Spinal cord (tissue), 10 donors: ENCODE measurements around the gene ARHGEF25. TPM values are rescaled to one million over a fixed set of nuclear protein-coding genes. Genes with fewer than 3 reads are reported as not detected.
A peak's percentile ranks its signal among the peaks of the same experiment; 100 is the strongest.

Source experiments
- DNase-seq, 6 donors: peaks; one replicate each; pipeline versions ENCODE4 v3.0.0 to v3.0.0-alpha.2; 2013 to 2015; ENCODE audit warnings: low spot score in 6 of 6, low read depth in 4 of 6
- H3K27ac ChIP-seq: one replicate; pipeline ENCODE4 v1.5.1; 2013; ENCODE audit warnings: low read depth, low read length, control low read depth
- H3K27me3 ChIP-seq: one replicate; pipeline ENCODE4 v1.6.1; 2013; ENCODE audit warnings: low read length; ENCODE audit not compliant: control insufficient read depth, insufficient read depth
- H3K36me3 ChIP-seq: one replicate; pipeline ENCODE4 v1.6.1; 2013; ENCODE audit warnings: low read length; ENCODE audit not compliant: control insufficient read depth, insufficient read depth
- H3K4me1 ChIP-seq: one replicate; pipeline ENCODE4 v1.6.1; 2013; ENCODE audit warnings: low read length; ENCODE audit not compliant: control insufficient read depth, insufficient read depth
- H3K4me3 ChIP-seq: one replicate; pipeline ENCODE4 v1.5.1; 2013; ENCODE audit warnings: low read depth, low read length, control low read depth
- H3K9me3 ChIP-seq: one replicate; pipeline ENCODE4 v1.6.1; 2013; ENCODE audit warnings: low read length; ENCODE audit not compliant: control insufficient read depth, insufficient read depth
- WGBS: methylation state at CpG from one replicate; pipeline ENCODE4 v1.1.5; 2013; ENCODE audit warnings: missing lambda C conversion rate; ENCODE audit not compliant: insufficient coverage; 5-methylcytosine and 5-hydroxymethylcytosine counted together
- polyA plus RNA-seq, 2 donors: library from polyadenylated mRNA; unstranded; fragments of 120-200 nt; gene quantifications; one replicate each; pipeline ENCODE4 v1.2.1, GENCODE V29; 2013; ENCODE audit not compliant: insufficient read length in 2 of 2
- total RNA-seq, 2 donors: library from RNA; depleted of rRNA in 1 of 2; stranded (reverse); fragments of 120-200 nt in 1 of 2; fragments of >200 nt in 1 of 2; gene quantifications; one replicate each; pipeline versions ENCODE4 v1.2.3 to v1.2.4, GENCODE V29; 2013 to 2014
- donor health status: healthy.

Gene ARHGEF25
- total and polyA plus RNA-seq, 4 donors = 27.2 to 61.9 (median 45.1) TPM

- Histone ChIP-seq H3K36me3 (peaks cover 27% of the 10 kb centered on the region), H3K27me3 (peaks cover 54% of the 10 kb centered on the region), H3K9me3 (no peaks in the 10 kb centered on the region), H3K4me1 (peaks cover 23% of the 10 kb centered on the region), H3K27ac (no peak overlapping the region), H3K4me3 (no peak overlapping the region)
- 27% methylated on average over 42 of the region's 46 CpGs for WGBS
- no peak for DNase-seq
These were observed 8.4 kb downstream of the ARHGEF25 start for GRCh38 chr12:57619434-57620244.

GRCh38 chr12:57620245-57620935 is 9.2 kb downstream of the ARHGEF25 start:
- Histone ChIP-seq H3K4me1 (peaks cover 23% of the 10 kb centered on the region), H3K27ac (no peak overlapping the region), H3K4me3 (no peak overlapping the region), H3K27me3 (peaks cover 59% of the 10 kb centered on the region), H3K9me3 (no peaks in the 10 kb centered on the region), H3K36me3 (peaks cover 23% of the 10 kb centered on the region)
- DNase-seq = no peak
- 19% methylated on average over 10 of the region's 13 CpGs for WGBS

DNA sequence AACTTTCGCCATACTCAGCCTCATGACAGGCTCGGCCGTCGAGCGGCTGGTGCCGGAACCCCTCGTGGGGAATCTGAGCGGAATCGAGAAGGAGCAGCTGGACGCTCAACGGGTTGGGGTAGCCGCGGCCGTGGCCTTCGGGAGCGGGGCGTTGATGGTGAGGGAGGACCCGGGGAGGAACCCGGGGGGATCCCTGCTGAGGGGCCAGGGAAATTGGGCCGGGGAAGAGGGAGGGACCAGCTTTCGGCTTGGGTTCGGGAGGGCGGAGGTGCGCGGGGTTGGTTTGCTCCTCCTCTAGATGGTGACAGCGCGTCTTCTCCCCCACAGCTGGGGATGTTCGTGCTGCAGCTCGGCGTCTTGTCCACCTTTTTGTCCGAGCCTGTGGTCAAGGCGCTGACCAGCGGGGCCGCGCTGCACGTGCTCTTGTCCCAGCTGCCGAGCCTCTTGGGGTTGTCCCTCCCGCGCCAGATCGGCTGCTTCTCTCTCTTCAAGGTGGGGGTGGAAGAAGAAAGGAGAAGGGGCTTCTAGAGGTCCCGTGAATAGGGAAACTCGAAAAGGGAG is 9.8 kb downstream of the ARHGEF25 start:
- Histone ChIP-seq H3K4me3 (peak overlapping the region; percentile 50), H3K27me3 (peaks cover 59% of the 10 kb centered on the region), H3K36me3 (peaks cover 20% of the 10 kb centered on the region), H3K4me1 (peaks cover 23% of the 10 kb centered on the region), H3K27ac (no peak overlapping the region), H3K9me3 (no peaks in the 10 kb centered on the region)
- 3% methylated on average over 42 of the region's 42 CpGs for WGBS
- DNase-seq = no peak

DNA sequence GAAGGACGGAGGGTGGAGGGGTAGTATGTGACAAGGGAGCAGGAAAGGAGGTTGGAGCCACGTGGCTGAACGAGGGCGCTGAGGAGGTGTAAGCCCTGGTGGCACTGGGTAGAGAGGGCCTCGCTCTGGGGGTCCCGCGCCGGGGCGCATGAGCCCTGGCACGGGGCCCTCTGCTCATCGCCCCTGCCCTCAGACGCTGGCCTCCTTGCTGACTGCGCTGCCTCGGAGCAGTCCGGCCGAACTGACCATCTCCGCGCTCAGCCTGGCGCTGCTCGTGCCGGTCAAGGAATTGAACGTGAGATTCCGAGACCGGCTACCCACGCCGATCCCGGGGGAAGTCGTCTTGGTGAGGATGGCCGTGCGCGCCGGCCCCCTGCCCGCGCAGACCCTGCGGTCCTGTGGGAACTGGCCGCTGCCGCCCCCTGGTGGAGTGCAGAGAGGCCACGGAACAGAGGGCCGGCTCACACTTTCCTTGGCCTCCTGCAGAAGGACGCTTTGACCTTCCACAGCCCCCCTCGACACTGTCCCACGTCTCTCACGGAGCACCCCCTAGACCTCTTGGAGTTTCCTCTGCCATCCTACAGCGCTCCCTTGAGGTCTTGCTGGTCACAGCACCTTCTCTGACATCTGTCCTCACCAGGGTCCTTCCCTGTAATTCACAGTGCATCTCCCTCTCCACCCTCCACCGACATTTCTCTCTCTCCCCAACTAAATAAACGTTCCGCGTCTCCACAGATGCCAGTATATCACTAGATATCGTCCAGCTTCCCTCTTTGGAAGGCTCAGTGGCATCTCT is 10.5 kb downstream of the ARHGEF25 start:
- peak in 2 of 6 donors; percentile 75 to 82 for DNase-seq
- H3K36me3 ChIP-seq = peaks cover 20% of the 10 kb centered on the region
- peaks cover 66% of the 10 kb centered on the region for H3K27me3 ChIP-seq

DNA sequence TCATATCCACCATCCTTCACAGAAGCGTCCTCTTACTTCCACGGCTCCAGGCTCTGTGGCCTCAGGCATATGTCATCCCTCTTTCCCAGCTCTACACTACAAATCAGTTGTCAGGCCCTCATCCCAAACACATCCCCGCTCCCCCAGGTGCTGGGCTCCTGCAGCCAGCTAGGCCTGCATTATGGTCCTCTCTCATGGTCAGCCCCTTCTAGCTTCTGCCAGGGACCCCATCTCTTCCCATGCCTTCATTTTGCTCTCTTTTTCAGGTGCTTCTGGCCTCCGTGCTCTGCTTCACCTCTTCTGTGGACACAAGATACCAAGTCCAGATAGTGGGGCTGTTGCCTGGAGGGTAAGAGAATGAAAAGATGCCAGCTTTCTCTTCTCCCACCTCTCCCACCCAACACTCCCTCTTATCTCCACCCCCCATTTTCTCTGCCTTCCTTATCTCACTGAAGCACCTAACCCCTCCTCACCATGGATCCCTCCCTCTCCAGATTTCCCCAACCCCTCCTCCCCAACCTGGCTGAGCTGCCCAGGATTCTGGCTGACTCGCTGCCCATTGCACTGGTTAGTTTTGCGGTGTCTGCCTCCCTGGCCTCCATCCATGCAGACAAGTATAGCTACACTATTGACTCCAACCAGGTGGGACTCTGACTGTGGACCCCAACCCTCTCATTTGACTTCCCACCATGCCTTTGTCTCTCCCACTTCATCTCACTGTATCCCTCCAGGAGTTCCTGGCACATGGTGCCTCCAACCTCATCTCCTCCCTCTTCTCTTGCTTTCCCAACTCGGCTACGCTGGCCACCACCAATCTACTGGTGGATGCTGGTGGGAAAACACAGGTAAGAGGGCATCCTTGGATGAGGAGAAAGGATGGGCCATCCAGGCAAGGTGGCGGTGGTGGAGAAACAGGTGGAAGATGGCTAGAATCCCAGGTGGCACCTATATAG is 11.3 kb downstream of the ARHGEF25 start:
- Histone ChIP-seq H3K27me3 (peaks cover 74% of the 10 kb centered on the region), H3K36me3 (peaks cover 24% of the 10 kb centered on the region), H3K4me1 (peaks cover 27% of the 10 kb centered on the region), H3K27ac (no peak overlapping the region), H3K4me3 (no peak overlapping the region), H3K9me3 (no peaks in the 10 kb centered on the region)
- WGBS = 79% methylated on average over 7 of the region's 9 CpGs
- no peak for DNase-seq

More for the DNA sequence above, 10.5 kb downstream of the ARHGEF25 start:
- no peaks in the 10 kb centered on the region for H3K9me3 ChIP-seq
- peak overlapping the region; percentile 50 for H3K4me3 ChIP-seq
- WGBS = 2% methylated on average over 49 of the region's 49 CpGs
- H3K27ac ChIP-seq = no peak overlapping the region
- H3K4me1 ChIP-seq = peaks cover 23% of the 10 kb centered on the region

DNA sequence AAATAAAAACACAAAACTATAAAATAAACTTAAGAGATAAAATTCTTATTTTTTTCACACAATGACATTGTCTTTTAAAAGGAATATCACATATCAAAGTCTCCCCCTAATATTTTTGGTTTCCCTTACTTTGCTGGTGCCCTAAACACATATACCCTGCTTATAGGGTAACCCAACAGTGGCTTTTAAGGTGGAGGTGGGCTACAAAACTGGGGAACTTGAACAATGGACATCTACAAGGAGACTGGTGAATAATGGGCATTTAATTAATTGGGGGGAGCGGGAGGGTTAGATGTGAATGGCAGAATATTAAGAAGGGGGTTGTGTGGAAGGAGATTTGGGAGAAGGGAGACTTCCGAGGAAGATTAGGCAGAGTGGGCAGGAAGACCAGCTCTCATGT is 12.2 kb downstream of the ARHGEF25 start:
- peaks cover 32% of the 10 kb centered on the region for H3K4me1 ChIP-seq
- 70% methylated on average over 2 of the region's 2 CpGs for WGBS
- no peak overlapping the region for H3K4me3 ChIP-seq
- H3K27me3 ChIP-seq = peaks cover 79% of the 10 kb centered on the region
- H3K9me3 ChIP-seq = no peaks in the 10 kb centered on the region
- peaks cover 28% of the 10 kb centered on the region for H3K36me3 ChIP-seq
- H3K27ac ChIP-seq = no peak overlapping the region
- DNase-seq = no peak

- no peak overlapping the region for H3K27ac ChIP-seq
- DNase-seq = no peak
- H3K36me3 ChIP-seq = peaks cover 33% of the 10 kb centered on the region
- peaks cover 84% of the 10 kb centered on the region for H3K27me3 ChIP-seq
- peaks cover 32% of the 10 kb centered on the region for H3K4me1 ChIP-seq
- H3K9me3 ChIP-seq = no peaks in the 10 kb centered on the region
- H3K4me3 ChIP-seq = no peak overlapping the region
- 62% methylated on average over 3 of the region's 5 CpGs for WGBS
These were observed 12.7 kb downstream of the ARHGEF25 start for GRCh38 chr12:57623811-57624390.

DNA sequence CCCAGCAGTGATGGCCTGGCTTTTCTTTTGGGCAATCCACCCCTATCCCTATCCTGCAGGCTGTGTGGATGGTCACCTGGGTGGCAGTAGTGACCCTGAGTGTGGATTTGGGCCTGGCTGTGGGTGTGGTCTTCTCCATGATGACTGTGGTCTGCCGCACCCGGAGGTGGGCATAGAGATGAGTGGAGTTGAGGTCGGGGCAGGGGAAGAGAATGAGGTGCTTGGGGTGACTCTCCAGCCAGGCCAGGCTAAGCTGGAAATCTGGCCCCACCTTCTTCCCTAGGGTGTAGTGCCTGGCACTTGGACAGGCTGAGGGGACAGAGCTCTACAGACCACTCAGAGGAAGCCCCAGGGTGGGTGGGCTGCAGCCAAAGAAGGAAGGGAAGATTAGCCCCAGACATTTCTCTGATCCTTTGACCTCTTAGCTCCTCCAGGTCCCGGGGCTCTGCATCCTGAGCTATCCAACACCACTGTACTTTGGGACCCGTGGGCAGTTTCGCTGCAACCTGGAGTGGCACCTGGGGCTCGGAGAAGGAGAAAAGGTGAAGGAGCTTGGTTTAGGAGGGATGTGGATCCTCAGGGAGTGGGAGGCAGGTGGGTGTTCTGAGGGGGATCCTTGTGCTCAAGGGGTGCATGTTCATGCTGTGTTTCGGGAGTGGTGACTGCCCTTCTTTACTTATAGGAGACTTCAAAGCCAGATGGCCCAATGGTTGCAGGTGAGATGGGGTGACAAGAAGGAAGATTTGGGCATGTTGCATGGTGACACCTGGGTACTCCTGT is 13.4 kb downstream of the ARHGEF25 start:
- H3K27me3 ChIP-seq = peaks cover 79% of the 10 kb centered on the region
- H3K36me3 ChIP-seq = peaks cover 32% of the 10 kb centered on the region
- H3K9me3 ChIP-seq = no peaks in the 10 kb centered on the region
- H3K4me3 ChIP-seq = no peak overlapping the region
- DNase-seq = no peak
- H3K27ac ChIP-seq = no peak overlapping the region
- WGBS = 70% methylated on average over 8 of the region's 8 CpGs
- H3K4me1 ChIP-seq = peaks cover 30% of the 10 kb centered on the region
